PC-9 (cell line): ENCODE results near the gene PRTG. TPM values are rescaled to one million over a fixed set of nuclear protein-coding genes. Genes with fewer than 3 reads are reported as not detected.

Experiments
- BruUV-seq: library from RNA; stranded (reverse); fragments of 400-500 nt; replicated peaks from 2 replicates; lab custom pipeline; 2021; lab: Mats Ljungman, UMichigan
- CTCF ChIA-PET: fragments of 300-600 bp; sonication (Branson Sonifier 250); formaldehyde crosslinking; loops from one replicate; lab custom pipeline; 2022; ENCODE audit warnings: antibody characterized with exemption; lab: Charles Lee
- POLR2A ChIA-PET: fragments of 300-600 bp; sonication (Branson Sonifier 250); formaldehyde crosslinking; loops from one replicate; lab custom pipeline; 2022; ENCODE audit warnings: antibody characterized with exemption; ENCODE audit not compliant: unreplicated experiment; lab: Charles Lee
- DNase-seq, 2 experiments: peaks; one replicate each; pipeline versions ENCODE4 v3.0.0 to v3.0.0-alpha.2; 2015 to 2022; ENCODE audit warnings: mixed read lengths in 1 of 2
- H2AFZ ChIP-seq: fragments of 200-600 bp; sonication (generic); 2 replicates; pipeline ENCODE4 v1.8.1; 2017; ENCODE audit warnings: antibody characterized with exemption
- H3F3A ChIP-seq: fragments of 200-600 bp; sonication (generic); 2 replicates; pipeline ENCODE4 v1.8.1; 2017; ENCODE audit warnings: antibody characterized with exemption, mild to moderate bottlenecking, low read depth; ENCODE audit not compliant: insufficient read depth
- H3K27ac ChIP-seq: fragments of 200-600 bp; sonication (generic); 2 replicates; pipeline ENCODE4 v1.6.1; 2016; ENCODE audit warnings: mixed run types
- H3K27me3 ChIP-seq: fragments of 200-600 bp; sonication (generic); 2 replicates; pipeline ENCODE4 v1.6.1; 2016; ENCODE audit warnings: low read depth, mixed run types; ENCODE audit not compliant: insufficient read depth
- H3K36me3 ChIP-seq: fragments of 200-600 bp; sonication (generic); 2 replicates; pipeline ENCODE4 v1.6.1; 2016; ENCODE audit warnings: low read depth, mixed run types
- H3K4me1 ChIP-seq: fragments of 200-600 bp; sonication (generic); replicated peaks from 2 replicates; pipeline ENCODE4 v1.6.1; 2016; ENCODE audit warnings: mixed run types; ENCODE audit not compliant: insufficient read depth
- H3K4me2 ChIP-seq: fragments of 200-600 bp; sonication (generic); 2 replicates; pipeline ENCODE4 v1.6.1; 2017; ENCODE audit warnings: mixed run types
- H3K4me3 ChIP-seq: fragments of 200-600 bp; sonication (generic); 2 replicates; pipeline ENCODE4 v1.6.1; 2016; ENCODE audit warnings: mixed run types
- H3K79me2 ChIP-seq: fragments of 200-600 bp; sonication (generic); 2 replicates; pipeline ENCODE4 v1.6.1; 2017; ENCODE audit warnings: low read depth, mixed run types
- H3K9me2 ChIP-seq: fragments of 200-600 bp; sonication (generic); 2 replicates; pipeline ENCODE4 v1.8.1; 2017; ENCODE audit warnings: mild to moderate bottlenecking; ENCODE audit not compliant: insufficient read depth
- H3K9me3 ChIP-seq: fragments of 200-600 bp; sonication (generic); 2 replicates; pipeline ENCODE4 v1.8.1; 2016; ENCODE audit warnings: low read depth; ENCODE audit not compliant: insufficient read depth
- H4K20me1 ChIP-seq: fragments of 200-600 bp; sonication (generic); 2 replicates; pipeline ENCODE4 v1.8.1; 2017; ENCODE audit not compliant: insufficient read depth
- EZH2 ChIP-seq: fragments of 200-600 bp; sonication (generic); IDR thresholded peaks from 2 replicates; pipeline ENCODE4 v1.8.0; 2017; ENCODE audit warnings: antibody characterized with exemption, low read depth
- intact Hi-C: fragments of 100-400 bp; cut with micrococcal nuclease; formaldehyde crosslinking; loops from one replicate; pipeline ENCODE4 v1.10.0; 2022; ENCODE audit not compliant: unreplicated experiment
- total RNA-seq: library from RNA; stranded (reverse); gene quantifications from 2 replicates; pipeline ENCODE4 v1.2.3, GENCODE V29; 2021
- TF ChIP-seq, protein P1 (sequence below): fragments of 200-600 bp; sonication (generic); conservative IDR thresholded peaks from 2 replicates; pipeline ENCODE4 v1.6.1; 2017; ENCODE audit warnings: mixed run types, antibody characterized with exemption, mild to moderate bottlenecking, moderate library complexity

Gene PRTG
- total RNA-seq, 1 experiment from 2014 or later, result 11.4 TPM

DNA sequence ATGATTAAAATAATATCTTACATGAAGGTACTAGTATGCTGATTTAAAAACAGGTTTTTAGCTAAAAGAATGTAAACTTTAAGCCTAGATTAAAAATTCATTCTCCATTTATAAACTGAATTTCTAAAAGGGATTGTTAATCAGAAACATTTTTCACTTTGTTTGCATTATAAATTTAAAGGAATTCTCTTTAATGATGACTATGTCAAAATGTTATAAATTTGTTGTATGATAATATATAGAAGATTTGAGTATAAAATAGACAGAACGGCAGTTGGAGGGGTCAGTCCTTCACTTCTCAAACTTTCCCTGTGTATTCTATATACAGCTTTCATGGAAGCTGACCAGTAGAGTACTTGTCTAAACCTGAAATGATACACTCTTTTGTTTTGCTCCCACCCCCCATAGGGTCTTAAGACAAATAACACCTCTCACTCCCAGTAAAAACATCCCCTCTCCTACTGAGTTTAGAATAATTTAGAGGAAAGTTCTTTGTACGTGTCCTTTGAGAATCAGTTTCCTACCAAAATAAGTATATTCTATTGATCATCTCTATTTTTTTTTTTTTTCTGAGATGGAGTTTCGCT lies 90.0 kb downstream of the PRTG start:
- intact Hi-C loops, result no loop called here
- ChIA-PET POLR2A (no interaction called here), CTCF (no interaction called here)
- Histone ChIP-seq H3K4me1 (no peaks in the 10 kb centered on the region), H3K4me2 (no peak overlapping the region), H2AFZ (no peak overlapping the region), H3F3A (no peaks in the 10 kb centered on the region), H3K79me2 (no peaks in the 10 kb centered on the region), H3K27ac (no peak overlapping the region), H3K9me3 (no peaks in the 10 kb centered on the region), H4K20me1 (no peaks in the 10 kb centered on the region), H3K27me3 (no peaks in the 10 kb centered on the region), H3K36me3 (no peaks in the 10 kb centered on the region), H3K4me3 (no peak overlapping the region), H3K9me2 (no peaks in the 10 kb centered on the region)
- DNase-seq, result no peak
- no TSS peak for BruUV-seq
- no peak for TF ChIP-seq EZH2
- TF ChIP-seq, protein P1, sequence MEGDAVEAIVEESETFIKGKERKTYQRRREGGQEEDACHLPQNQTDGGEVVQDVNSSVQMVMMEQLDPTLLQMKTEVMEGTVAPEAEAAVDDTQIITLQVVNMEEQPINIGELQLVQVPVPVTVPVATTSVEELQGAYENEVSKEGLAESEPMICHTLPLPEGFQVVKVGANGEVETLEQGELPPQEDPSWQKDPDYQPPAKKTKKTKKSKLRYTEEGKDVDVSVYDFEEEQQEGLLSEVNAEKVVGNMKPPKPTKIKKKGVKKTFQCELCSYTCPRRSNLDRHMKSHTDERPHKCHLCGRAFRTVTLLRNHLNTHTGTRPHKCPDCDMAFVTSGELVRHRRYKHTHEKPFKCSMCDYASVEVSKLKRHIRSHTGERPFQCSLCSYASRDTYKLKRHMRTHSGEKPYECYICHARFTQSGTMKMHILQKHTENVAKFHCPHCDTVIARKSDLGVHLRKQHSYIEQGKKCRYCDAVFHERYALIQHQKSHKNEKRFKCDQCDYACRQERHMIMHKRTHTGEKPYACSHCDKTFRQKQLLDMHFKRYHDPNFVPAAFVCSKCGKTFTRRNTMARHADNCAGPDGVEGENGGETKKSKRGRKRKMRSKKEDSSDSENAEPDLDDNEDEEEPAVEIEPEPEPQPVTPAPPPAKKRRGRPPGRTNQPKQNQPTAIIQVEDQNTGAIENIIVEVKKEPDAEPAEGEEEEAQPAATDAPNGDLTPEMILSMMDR, result no peak

- Histone ChIP-seq H3K9me3 (no peaks in the 10 kb centered on the region), H3K27ac (no peak overlapping the region), H3K27me3 (no peaks in the 10 kb centered on the region), H3K4me2 (no peak overlapping the region), H4K20me1 (no peaks in the 10 kb centered on the region), H3K4me3 (no peak overlapping the region), H3K4me1 (no peaks in the 10 kb centered on the region), H3K9me2 (no peaks in the 10 kb centered on the region), H3F3A (no peaks in the 10 kb centered on the region), H3K36me3 (no peaks in the 10 kb centered on the region), H3K79me2 (no peaks in the 10 kb centered on the region), H2AFZ (no peak overlapping the region)
- CTCF ChIA-PET, result interaction anchor here (0.6 kb wide), 1 partner anchor 105 kb away, joined by 3 read pairs; no protein-coding TSS in a partner anchor
- TF ChIP-seq EZH2, result no peak
- TF ChIP-seq, protein P1, result no peak
- POLR2A ChIA-PET, result no interaction called here
- DNase-seq, result no peak
- intact Hi-C loops, result no loop called here
- BruUV-seq, result no TSS peak
Measured at GRCh38 chr15:55652359-55652758, 90.6 kb downstream of the PRTG start.

GRCh38 chr15:55649058-55649423 lies 93.9 kb downstream of the PRTG start:
- DNase-seq, result no peak
- intact Hi-C loops, result loop anchor here (2.0 to 10.0 kb wide), 2 partner anchors 598 to 776 kb away; no protein-coding TSS in a partner anchor
- Histone ChIP-seq H3K79me2 (no peaks in the 10 kb centered on the region), H4K20me1 (no peaks in the 10 kb centered on the region), H2AFZ (no peak overlapping the region), H3K4me3 (no peak overlapping the region), H3F3A (no peaks in the 10 kb centered on the region), H3K4me1 (no peaks in the 10 kb centered on the region), H3K36me3 (no peaks in the 10 kb centered on the region), H3K9me3 (no peaks in the 10 kb centered on the region), H3K4me2 (no peak overlapping the region), H3K27me3 (no peaks in the 10 kb centered on the region), H3K27ac (no peak overlapping the region), H3K9me2 (no peaks in the 10 kb centered on the region)
- TF ChIP-seq, protein P1, result no peak
- POLR2A ChIA-PET, result no interaction called here
- no TSS peak for BruUV-seq
- CTCF ChIA-PET, result interaction anchor here (0.7 to 1.5 kb wide), 7 partner anchors 89 to 402 kb away, joined by 3 to 4 read pairs (median 4); no protein-coding TSS in a partner anchor
